ENCODE measurements around the gene ADTRP. TPM values are rescaled to one million over a fixed set of nuclear protein-coding genes. Genes with fewer than 3 reads are reported as not detected.
A peak's percentile ranks its signal among the peaks of the same experiment; 100 is the strongest.

ADTRP gene, protein sequence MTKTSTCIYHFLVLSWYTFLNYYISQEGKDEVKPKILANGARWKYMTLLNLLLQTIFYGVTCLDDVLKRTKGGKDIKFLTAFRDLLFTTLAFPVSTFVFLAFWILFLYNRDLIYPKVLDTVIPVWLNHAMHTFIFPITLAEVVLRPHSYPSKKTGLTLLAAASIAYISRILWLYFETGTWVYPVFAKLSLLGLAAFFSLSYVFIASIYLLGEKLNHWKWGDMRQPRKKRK
- total RNA-seq: 100 to 1,000 TPM; 119 to 199 (median 181) TPM

DNA sequence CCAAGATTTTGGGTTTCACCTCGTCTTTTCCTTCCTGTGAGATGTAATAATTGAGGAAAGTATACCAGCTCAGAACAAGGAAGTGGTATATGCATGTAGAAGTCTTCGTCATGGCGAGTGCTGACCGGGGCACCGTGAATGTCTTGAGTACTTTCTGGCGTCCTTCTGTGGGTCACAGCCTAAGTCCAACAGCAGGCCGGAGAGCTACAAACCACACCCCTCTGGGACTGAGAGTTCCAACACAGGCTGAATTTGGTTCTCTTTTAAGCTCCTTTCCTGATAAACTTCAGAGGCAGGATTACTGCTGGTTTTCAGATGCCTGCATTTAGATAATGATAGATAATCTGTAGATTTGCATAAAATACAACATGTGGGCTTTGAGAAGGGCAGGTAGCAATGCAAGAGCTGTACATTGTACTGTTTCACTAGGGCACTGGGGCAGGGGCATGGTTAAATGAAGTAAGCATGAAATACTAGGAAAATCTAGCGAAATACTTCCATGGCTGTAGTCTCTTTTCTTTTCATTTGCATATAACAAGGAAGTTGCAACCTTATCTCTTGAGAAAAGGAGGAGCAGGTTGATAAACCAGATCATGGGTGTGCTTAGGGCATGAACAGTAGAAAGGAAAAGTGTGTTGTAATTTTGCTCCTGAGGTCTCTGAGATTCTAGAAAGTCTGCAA lies at the start of gene ADTRP:
Gene ADTRP, minus strand, starts transcription at position 156 of the 681 bp plus-strand sequence. Its CDS starts 44 bp downstream, at position 112.
- Histone ChIP-seq H3K4me3 (peak within 1 kb of the TSS in 3 of 4 donors; percentile 6 to 36 (median 26)), H3K27ac (peak within 1 kb of the TSS; percentile 83 to 88 (median 84)), H3K27me3 (no peaks in the 10 kb centered on the region), H3K4me1 (peaks cover 4 to 11% (median 7%) of the 10 kb centered on the region in 4 donors), H3K9me3 (no peaks in the 10 kb centered on the region), H3K36me3 (no peaks in the 10 kb centered on the region)
- TF ChIP-seq, protein P1, sequence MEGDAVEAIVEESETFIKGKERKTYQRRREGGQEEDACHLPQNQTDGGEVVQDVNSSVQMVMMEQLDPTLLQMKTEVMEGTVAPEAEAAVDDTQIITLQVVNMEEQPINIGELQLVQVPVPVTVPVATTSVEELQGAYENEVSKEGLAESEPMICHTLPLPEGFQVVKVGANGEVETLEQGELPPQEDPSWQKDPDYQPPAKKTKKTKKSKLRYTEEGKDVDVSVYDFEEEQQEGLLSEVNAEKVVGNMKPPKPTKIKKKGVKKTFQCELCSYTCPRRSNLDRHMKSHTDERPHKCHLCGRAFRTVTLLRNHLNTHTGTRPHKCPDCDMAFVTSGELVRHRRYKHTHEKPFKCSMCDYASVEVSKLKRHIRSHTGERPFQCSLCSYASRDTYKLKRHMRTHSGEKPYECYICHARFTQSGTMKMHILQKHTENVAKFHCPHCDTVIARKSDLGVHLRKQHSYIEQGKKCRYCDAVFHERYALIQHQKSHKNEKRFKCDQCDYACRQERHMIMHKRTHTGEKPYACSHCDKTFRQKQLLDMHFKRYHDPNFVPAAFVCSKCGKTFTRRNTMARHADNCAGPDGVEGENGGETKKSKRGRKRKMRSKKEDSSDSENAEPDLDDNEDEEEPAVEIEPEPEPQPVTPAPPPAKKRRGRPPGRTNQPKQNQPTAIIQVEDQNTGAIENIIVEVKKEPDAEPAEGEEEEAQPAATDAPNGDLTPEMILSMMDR (IDR thresholded peaks at IDR 0.05): no peak
- TF ChIP-seq EP300 (IDR thresholded peaks at IDR 0.05; ENCODE audit: low read depth) (no peak), POLR2AphosphoS5 (IDR thresholded peaks at IDR 0.05) (peak in 2 of 3 donors; percentile 48 to 55), POLR2A (IDR thresholded peaks at IDR 0.05) (peak; percentile 59)
- intact Hi-C loops (cut with DNase I; ENCODE audit: low total_unique reads): no loop called here
- in situ Hi-C loops (cut with MboI; ENCODE audit: low pct_ligation_motif_present in 1 of 4, low pct_unique_long_range_greater_than_20kb in 1 of 4, low sequenced_read_pairs in 3 of 4): no loop called here
- WGBS, 2 donors (ENCODE audit: low coverage in 1 of 2): 48 to 59% methylated on average over 4 to 8 of the region's 8 CpGs
- peak; percentile 62 for DNase-seq

DNA sequence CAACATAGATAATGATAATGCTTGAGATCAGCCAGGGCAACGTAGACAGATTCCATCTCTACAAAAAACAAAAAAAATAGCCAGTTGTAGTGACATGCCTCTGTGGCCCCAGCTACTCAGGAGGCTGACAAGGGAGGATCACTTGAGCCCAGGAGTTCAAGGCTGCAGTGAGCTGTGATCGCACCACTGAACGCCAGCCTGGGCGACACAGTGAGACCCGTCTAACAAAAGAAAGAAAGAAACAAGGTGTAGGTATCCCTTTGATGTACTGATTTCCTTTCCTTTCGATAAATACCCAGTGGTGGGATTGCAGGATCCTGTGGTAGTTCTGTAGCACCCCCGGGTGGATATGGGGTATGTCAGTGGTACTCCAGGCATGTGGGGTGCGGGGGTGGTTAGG lies 48.2 kb upstream of the ADTRP start:
- Histone ChIP-seq H3K36me3 (no peaks in the 10 kb centered on the region), H3K27ac (no peak overlapping the region), H3K4me3 (no peak overlapping the region), H3K9me3 (no peaks in the 10 kb centered on the region), H3K4me1 (peaks cover 0 to 8% (median 0%) of the 10 kb centered on the region in 4 donors), H3K27me3 (no peaks in the 10 kb centered on the region)
- intact Hi-C loops (cut with DNase I; ENCODE audit: low total_unique reads): no loop called here
- TF ChIP-seq EP300 (IDR thresholded peaks at IDR 0.05; ENCODE audit: low read depth) (no peak), POLR2AphosphoS5 (IDR thresholded peaks at IDR 0.05) (no peak)
- WGBS, 2 donors (ENCODE audit: low coverage in 1 of 2): 70 to 85% methylated on average over 2 to 8 of the region's 8 CpGs
- in situ Hi-C loops (cut with MboI; ENCODE audit: low pct_ligation_motif_present in 1 of 4, low pct_unique_long_range_greater_than_20kb in 1 of 4, low sequenced_read_pairs in 3 of 4): loop anchor here in 1 of 4 donors (25.0 kb wide), 1 partner anchor 114 kb away; no protein-coding TSS in a partner anchor
- DNase-seq: no peak

DNA sequence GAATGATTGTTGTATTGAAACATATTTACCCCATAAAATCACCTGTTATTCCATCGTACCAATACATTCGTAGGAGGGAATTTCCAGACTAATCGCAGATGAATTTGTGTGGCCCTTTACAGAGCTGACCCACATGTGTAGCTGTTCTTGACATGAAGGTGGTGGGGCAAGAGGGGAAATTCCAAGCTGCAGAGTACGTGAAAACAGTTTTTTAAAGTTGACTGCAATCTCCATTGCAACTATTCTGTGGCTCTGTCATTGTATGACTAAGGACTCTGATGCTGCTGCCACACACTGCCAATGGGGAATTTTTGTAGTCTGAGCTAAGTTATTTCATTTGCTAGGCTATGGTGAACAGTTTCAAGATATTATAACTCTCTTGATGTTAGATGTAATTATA lies 46.4 kb upstream of the ADTRP start:
- in situ Hi-C loops (cut with MboI; ENCODE audit: low pct_ligation_motif_present in 1 of 4, low pct_unique_long_range_greater_than_20kb in 1 of 4, low sequenced_read_pairs in 3 of 4): loop anchor here in 1 of 4 donors (25.0 kb wide), 1 partner anchor 113 kb away; no protein-coding TSS in a partner anchor
- H3K27me3 ChIP-seq: no peaks in the 10 kb centered on the region

DNA sequence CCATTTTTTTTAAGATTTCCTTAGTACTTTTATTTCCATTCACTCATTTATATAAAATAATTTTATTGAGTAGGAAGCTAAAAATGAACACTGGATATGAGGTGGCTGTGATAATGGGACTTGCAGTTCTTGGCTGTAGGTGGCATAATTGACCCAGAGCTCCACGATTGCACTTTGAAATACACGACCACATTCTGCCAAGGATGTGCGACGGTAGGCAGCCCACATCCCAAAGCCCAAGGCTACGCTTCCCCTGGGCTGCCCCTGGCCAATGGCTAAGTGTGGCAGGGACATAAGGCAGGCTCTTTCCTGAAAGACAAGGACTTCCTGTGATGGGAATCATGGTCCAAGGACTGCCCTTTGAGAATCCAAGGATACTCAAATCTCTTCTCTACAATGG lies 43.7 kb upstream of the ADTRP start:
- no peak for TF ChIP-seq EP300 (IDR thresholded peaks at IDR 0.05; ENCODE audit: low read depth)
- no peak for TF ChIP-seq POLR2A (IDR thresholded peaks at IDR 0.05)
- no peak for TF ChIP-seq POLR2AphosphoS5 (IDR thresholded peaks at IDR 0.05)
- Histone ChIP-seq H3K4me1 (no peaks in the 10 kb centered on the region), H3K4me3 (no peak overlapping the region), H3K27ac (no peak overlapping the region), H3K9me3 (no peaks in the 10 kb centered on the region), H3K27me3 (no peaks in the 10 kb centered on the region), H3K36me3 (no peaks in the 10 kb centered on the region)
- no peak for DNase-seq
- WGBS, 2 donors (ENCODE audit: low coverage in 1 of 2): 61% methylated on average over 5 of the region's 5 CpGs; no CpG with 5 or more reads in 1 of the 2 donors
- in situ Hi-C loops (cut with MboI; ENCODE audit: low pct_ligation_motif_present in 1 of 4, low pct_unique_long_range_greater_than_20kb in 1 of 4, low sequenced_read_pairs in 3 of 4) (no loop called here), intact Hi-C loops (cut with DNase I; ENCODE audit: low total_unique reads) (no loop called here)

More for the DNA sequence above, 46.4 kb upstream of the ADTRP start:
- no peaks in the 10 kb centered on the region for H3K36me3 ChIP-seq
- no peak for DNase-seq
- no peaks in the 10 kb centered on the region for H3K9me3 ChIP-seq
- TF ChIP-seq POLR2AphosphoS5 (IDR thresholded peaks at IDR 0.05) (no peak), EP300 (IDR thresholded peaks at IDR 0.05; ENCODE audit: low read depth) (no peak), POLR2A (IDR thresholded peaks at IDR 0.05) (no peak)
- TF ChIP-seq, protein P1 (IDR thresholded peaks at IDR 0.05): no peak
- H3K27ac ChIP-seq: no peak overlapping the region
- no peak overlapping the region for H3K4me3 ChIP-seq
- 77 to 100% methylated on average over 3 to 4 of the region's 4 CpGs for WGBS, 2 donors (ENCODE audit: low coverage in 1 of 2)
- intact Hi-C loops (cut with DNase I; ENCODE audit: low total_unique reads): no loop called here
- H3K4me1 ChIP-seq: peaks cover 0 to 8% (median 0%) of the 10 kb centered on the region in 4 donors

DNA sequence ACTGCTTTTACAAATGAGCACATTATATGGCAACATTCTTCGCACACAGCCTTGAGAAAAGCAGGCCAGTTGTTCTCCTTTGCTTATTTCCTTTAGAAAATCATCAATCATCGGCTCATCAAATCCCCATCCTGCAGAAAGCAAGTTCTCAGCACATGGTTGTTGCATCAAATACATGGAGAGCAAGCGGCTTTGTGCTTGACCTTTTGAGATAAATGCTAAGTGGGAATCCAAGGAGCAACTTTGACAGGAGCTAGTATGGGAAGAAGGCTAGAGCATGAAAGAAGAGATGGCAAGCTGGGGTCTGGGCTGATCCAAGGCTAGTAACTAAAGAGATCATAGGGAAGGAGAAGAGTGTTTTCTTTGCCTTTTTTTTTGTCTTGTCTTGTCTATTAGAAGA lies 43.2 kb upstream of the ADTRP start:
- 90 to 91% methylated on average over 3 of the region's 3 CpGs for WGBS, 2 donors (ENCODE audit: low coverage in 1 of 2)
- intact Hi-C loops (cut with DNase I; ENCODE audit: low total_unique reads): no loop called here
- Histone ChIP-seq H3K27me3 (no peaks in the 10 kb centered on the region), H3K36me3 (no peaks in the 10 kb centered on the region), H3K27ac (no peak overlapping the region), H3K4me1 (no peaks in the 10 kb centered on the region), H3K9me3 (no peaks in the 10 kb centered on the region), H3K4me3 (no peak overlapping the region)
- in situ Hi-C loops (cut with MboI; ENCODE audit: low pct_ligation_motif_present in 1 of 4, low pct_unique_long_range_greater_than_20kb in 1 of 4, low sequenced_read_pairs in 3 of 4): no loop called here
- TF ChIP-seq POLR2A (IDR thresholded peaks at IDR 0.05) (no peak), POLR2AphosphoS5 (IDR thresholded peaks at IDR 0.05) (no peak), EP300 (IDR thresholded peaks at IDR 0.05; ENCODE audit: low read depth) (no peak)
- TF ChIP-seq, protein P1 (IDR thresholded peaks at IDR 0.05): no peak
- no peak for DNase-seq
